ENCODE results near the gene CRYM. TPM values are rescaled to one million over a fixed set of nuclear protein-coding genes. Genes with fewer than 3 reads are reported as not detected.
A peak's percentile ranks its signal among the peaks of the same experiment; 100 is the strongest.

CRYM gene
- total RNA-seq, 1 experiment from 2014 or later: 12.9 TPM

- TF ChIP-seq ATF3 (CRISPR knock-in tag; conservative IDR thresholded peaks at IDR 0.05) (no peak), ZNF423 (CRISPR knock-in tag; IDR thresholded peaks at IDR 0.05) (peak; percentile 83), ELF4 (CRISPR knock-in tag; IDR thresholded peaks at IDR 0.05; ENCODE audit: low read depth) (no peak), TEAD1 (CRISPR knock-in tag; IDR thresholded peaks at IDR 0.05) (0 out of 2 replicates have a peak, but pooled peaks have one; percentile 31), GABPB1 (CRISPR knock-in tag; IDR thresholded peaks at IDR 0.05) (peak; percentile 38; the same call in 1 of the 2 replicates), ATF1 (CRISPR knock-in tag; IDR thresholded peaks at IDR 0.05) (no peak), MAX (CRISPR knock-in tag; IDR thresholded peaks at IDR 0.05) (no peak; the same call in 1 of the 2 replicates), JAZF1 (CRISPR knock-in tag; IDR thresholded peaks at IDR 0.05) (no peak), E2F5 (CRISPR knock-in tag; IDR thresholded peaks at IDR 0.05) (no peak), NFATC4 (CRISPR knock-in tag; IDR thresholded peaks at IDR 0.05) (no peak), NFYB (CRISPR knock-in tag; conservative IDR thresholded peaks at IDR 0.05; ENCODE audit: low read depth) (no peak), NR3C1 (CRISPR knock-in tag; conservative IDR thresholded peaks at IDR 0.05; ENCODE audit: low read depth) (no peak), EMX1 (CRISPR knock-in tag; IDR thresholded peaks at IDR 0.05) (no peak), ZNF232 (CRISPR knock-in tag; IDR thresholded peaks at IDR 0.05) (no peak), ETV6 (CRISPR knock-in tag; IDR thresholded peaks at IDR 0.05) (peak; percentile 52; the same call in 1 of the 2 replicates), ZNF317 (CRISPR knock-in tag; IDR thresholded peaks at IDR 0.05; ENCODE audit: borderline replicate concordance, low read depth) (no peak), ZNF532 (CRISPR knock-in tag; IDR thresholded peaks at IDR 0.05; ENCODE audit: borderline replicate concordance) (no peak), ZSCAN18 (CRISPR knock-in tag; IDR thresholded peaks at IDR 0.05) (no peak), ERG (CRISPR knock-in tag; IDR thresholded peaks at IDR 0.05) (no peak), ZNF281 (CRISPR knock-in tag; IDR thresholded peaks at IDR 0.05) (no peak), MXD4 (CRISPR knock-in tag; IDR thresholded peaks at IDR 0.05; ENCODE audit: borderline replicate concordance) (no peak), SMAD3 (CRISPR knock-in tag; IDR thresholded peaks at IDR 0.05; ENCODE audit: borderline replicate concordance) (no peak), FOXJ3 (CRISPR knock-in tag; IDR thresholded peaks at IDR 0.05; ENCODE audit: borderline replicate concordance) (no peak), ZNF219 (CRISPR knock-in tag; IDR thresholded peaks at IDR 0.05; ENCODE audit: borderline replicate concordance) (no peak), ZNF512 (CRISPR knock-in tag; IDR thresholded peaks at IDR 0.05; ENCODE audit: borderline replicate concordance) (peak; percentile 28; the same call in 1 of the 2 replicates)
These were observed 5.6 kb upstream of the CRYM start (continued) for GRCh38 chr16:21283521-21284289.

Measured in WTC11 (cell line).